ENCODE results near the gene MICALL1. TPM values are rescaled to one million over a fixed set of nuclear protein-coding genes. Genes with fewer than 3 reads are reported as not detected.

Gene MICALL1
- total and polyA plus RNA-seq, 2 of the 4 experiments (the other 2 are of a cell fraction): 12.4 to 22.3 TPM

GRCh38 chr22:37983860-37984791, 78.0 kb downstream of the MICALL1 start, which contains the start of gene SOX10:
SOX10 (minus strand) TSS chr22:37984555; CDS start chr22:37983784, 771 bp downstream.
- no peak within 1 kb of the TSS for H3K27ac ChIP-seq (ENCODE audit: insufficient read depth, low read length)
- H3K18ac ChIP-seq (ENCODE audit: low read depth, low read length): no peak within 1 kb of the TSS
- intact Hi-C loops (cut with micrococcal nuclease): no loop called here
- no peak within 1 kb of the TSS for H4K8ac ChIP-seq (ENCODE audit: low read depth in 2 of 2, low read length in 2 of 2)
- WGBS, 2 experiments (ENCODE audit: extremely low coverage in 2 of 2, insufficient read length in 1 of 2): 75% methylated on average over 4 of the region's 42 CpGs; no CpG with 5 or more reads in 1 of the 2 experiments
- no peaks in the 10 kb centered on the region for H3K79me1 ChIP-seq (ENCODE audit: low read depth in 1 of 2, low read length in 2 of 2)
- H3K27me3 ChIP-seq (ENCODE audit: control insufficient read depth, insufficient read depth, low read length): no peaks in the 10 kb centered on the region
- no peak within 1 kb of the TSS for H3K4me2 ChIP-seq (ENCODE audit: low read depth, low read length)
- H4K91ac ChIP-seq (ENCODE audit: insufficient read depth, low read depth, low read length): no peak within 1 kb of the TSS
- H3K9ac ChIP-seq (ENCODE audit: low read depth, low read length): no peak within 1 kb of the TSS
- DNase-seq (no peak), ATAC-seq (ENCODE audit: low read depth) (no peak)
- ChIA-PET POLR2A (ENCODE audit: unreplicated experiment) (no interaction called here), CTCF (no interaction called here)
- no peak within 1 kb of the TSS for H2AK9ac ChIP-seq (replicated peaks; ENCODE audit: low read depth, low read length, poor library complexity)
- H2BK20ac ChIP-seq (ENCODE audit: low read depth, low read length): no peak within 1 kb of the TSS
- H3K4me3 ChIP-seq (ENCODE audit: insufficient read depth, low read depth, low read length): no peak within 1 kb of the TSS
- H2BK120ac ChIP-seq (ENCODE audit: low read depth, low read length): no peak within 1 kb of the TSS
- dilution Hi-C loops (cut with HindIII; ENCODE audit: low sequenced_read_pairs, unreplicated experiment): no loop called here
- no TSS peak for BruUV-seq (replicated peaks)
- H3K9me3 ChIP-seq (ENCODE audit: control insufficient read depth, insufficient read depth, low read length): no peaks in the 10 kb centered on the region
- no peaks in the 10 kb centered on the region for H3K36me3 ChIP-seq (ENCODE audit: control insufficient read depth, insufficient read depth, low read length)
- no peak within 1 kb of the TSS for H3K4ac ChIP-seq (ENCODE audit: low read depth, low read length)
- H3K56ac ChIP-seq (ENCODE audit: extremely low read depth, insufficient read depth, low read length): no peak within 1 kb of the TSS
- H4K20me1 ChIP-seq (ENCODE audit: insufficient read depth, low read length): no peaks in the 10 kb centered on the region
- TF ChIP-seq MAFK (IDR thresholded peaks at IDR 0.05; ENCODE audit: low read depth, low read length) (no peak), SMC3 (IDR thresholded peaks at IDR 0.05; ENCODE audit: low read depth, low read length) (no peak), MAZ (IDR thresholded peaks at IDR 0.05; ENCODE audit: borderline replicate concordance, low read depth, low read length) (no peak), ELK1 (IDR thresholded peaks at IDR 0.05; ENCODE audit: borderline replicate concordance, low read depth, low read length) (no peak), CHD1 (IDR thresholded peaks at IDR 0.05; ENCODE audit: low read depth, low read length) (no peak), RFX5 (IDR thresholded peaks at IDR 0.05; ENCODE audit: low read depth, low read length) (no peak), POLR2A (IDR thresholded peaks at IDR 0.05; ENCODE audit: low read depth, low read length) (no peak), FOS (IDR thresholded peaks at IDR 0.05; ENCODE audit: low read depth, low read length) (no peak), CEBPB (IDR thresholded peaks at IDR 0.05; ENCODE audit: low read depth, low read length) (no peak)
- H2BK5ac ChIP-seq (ENCODE audit: low read depth, low read length, poor library complexity, severe bottlenecking): no peak within 1 kb of the TSS
- in situ Hi-C loops (cut with MboI; ENCODE audit: low sequenced_read_pairs): no loop called here
- no peak within 1 kb of the TSS for H2AFZ ChIP-seq (replicated peaks; ENCODE audit: low read length, poor library complexity)
- H2BK15ac ChIP-seq (ENCODE audit: low read depth, low read length): no peak within 1 kb of the TSS
- H3K9me1 ChIP-seq (ENCODE audit: insufficient read depth, low read length): no peaks in the 10 kb centered on the region
- no peaks in the 10 kb centered on the region for H3K4me1 ChIP-seq (ENCODE audit: control insufficient read depth, insufficient read depth, low read length)
- no peak within 1 kb of the TSS for H4K5ac ChIP-seq (ENCODE audit: low read depth, low read length)
- H2AK5ac ChIP-seq (ENCODE audit: low read depth, low read length): no peak within 1 kb of the TSS
- H3K14ac ChIP-seq (replicated peaks; ENCODE audit: low read depth, low read length): no peak within 1 kb of the TSS
- H3K23ac ChIP-seq (ENCODE audit: low read depth, low read length): no peak within 1 kb of the TSS
